G401 (cell line): Measurements from ENCODE around the gene VPS37C. TPM values are rescaled to one million over a fixed set of nuclear protein-coding genes. Genes with fewer than 3 reads are reported as not detected.

ENCODE experiments used
- DNase-seq: peaks from one replicate; pipeline ENCODE4 v3.0.0-alpha.2; 2015; ENCODE audit warnings: low spot score
- in situ Hi-C: cut with HindIII; loops from 2 replicates; pipeline ENCODE4 v1.10.0; 2016; ENCODE audit warnings: low sequenced_read_pairs, mixed read lengths
- total RNA-seq: library from RNA; depleted of rRNA; stranded (reverse); fragments of >200 nt; shearing (Covaris generic); gene quantifications from 2 replicates; pipeline ENCODE4 v1.2.3, GENCODE V29; 2014

Gene VPS37C
- total RNA-seq, 1 experiment from 2014 or later = 15.5 TPM

DNA sequence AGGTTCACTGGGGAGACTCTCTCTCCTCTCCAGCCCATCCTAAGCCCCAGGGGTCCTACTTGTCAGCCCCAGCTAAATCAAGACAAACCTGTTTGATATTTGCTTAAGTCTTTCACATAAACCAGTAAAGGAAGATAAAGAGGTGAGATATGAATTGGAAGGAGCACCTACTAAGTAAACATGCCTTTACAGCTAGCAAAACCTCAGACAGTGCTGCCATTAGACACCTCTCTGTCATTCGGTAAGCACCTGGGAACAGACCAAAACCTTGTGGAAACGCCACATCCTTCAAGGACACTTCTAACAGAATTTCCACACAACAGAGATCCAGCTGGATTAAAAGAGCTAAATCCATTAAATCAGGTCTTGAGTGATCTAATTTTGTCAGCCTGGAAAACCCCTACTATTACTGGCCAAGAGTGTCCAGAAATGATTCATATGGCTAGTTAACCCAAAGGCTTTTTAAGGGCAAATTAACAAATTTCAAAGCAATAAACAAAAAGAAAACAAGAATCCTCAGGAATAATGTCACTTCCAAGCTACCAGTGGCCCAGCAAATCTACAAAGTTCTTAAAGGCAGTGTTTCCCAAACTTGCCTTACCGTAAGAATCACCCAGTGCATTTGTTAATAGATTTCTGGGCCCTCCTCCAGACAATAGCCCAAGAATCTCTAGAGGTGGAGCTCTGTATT is 2.4 kb downstream of the VPS37C start:
- in situ Hi-C loops = no loop called here
- DNase-seq = peak; percentile 15

DNA sequence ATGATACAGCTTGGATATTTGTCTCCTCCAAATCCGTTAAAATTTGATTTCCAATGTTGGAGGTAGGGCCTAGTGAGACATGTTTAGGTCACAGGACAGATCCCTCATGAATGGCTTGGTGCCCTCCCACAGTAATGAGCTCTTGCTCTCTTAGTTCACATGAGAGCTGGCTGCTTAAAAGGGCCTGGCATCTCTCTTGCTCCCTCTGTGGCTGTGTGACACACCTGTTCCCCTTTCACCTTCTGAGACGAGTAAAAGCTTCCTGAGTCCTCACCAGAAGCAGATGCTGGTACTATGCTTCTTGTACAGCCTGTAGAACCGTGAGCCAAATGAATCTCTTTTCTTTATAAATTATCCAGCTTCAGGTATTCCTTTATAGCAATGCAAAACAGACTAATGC is 3.5 kb downstream of the VPS37C start:
- DNase-seq = no peak
- in situ Hi-C loops = no loop called here

- in situ Hi-C loops = no loop called here
- DNase-seq = no peak
Observed at GRCh38 chr11:61155741-61156140, 5.5 kb downstream of the VPS37C start.

DNA sequence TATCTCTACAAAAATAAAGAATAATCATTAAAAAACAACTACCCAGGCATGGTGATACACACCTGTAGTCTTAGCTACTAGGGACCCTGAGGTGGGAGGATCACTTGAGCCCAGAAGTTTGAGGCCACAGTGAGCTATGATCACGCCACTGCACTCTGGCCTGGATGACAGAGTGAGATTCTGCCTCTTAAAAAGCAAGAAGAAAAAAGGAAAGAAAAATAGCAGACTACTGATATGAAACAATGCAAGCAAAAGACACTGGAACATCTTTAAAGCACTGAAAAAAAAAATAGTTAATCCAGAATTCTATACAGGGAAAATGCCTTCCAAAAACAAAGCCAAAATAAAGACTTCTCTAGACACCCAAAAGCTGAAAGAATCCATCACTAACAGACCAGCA is 5.9 kb downstream of the VPS37C start:
- DNase-seq = no peak
- in situ Hi-C loops = no loop called here

DNA sequence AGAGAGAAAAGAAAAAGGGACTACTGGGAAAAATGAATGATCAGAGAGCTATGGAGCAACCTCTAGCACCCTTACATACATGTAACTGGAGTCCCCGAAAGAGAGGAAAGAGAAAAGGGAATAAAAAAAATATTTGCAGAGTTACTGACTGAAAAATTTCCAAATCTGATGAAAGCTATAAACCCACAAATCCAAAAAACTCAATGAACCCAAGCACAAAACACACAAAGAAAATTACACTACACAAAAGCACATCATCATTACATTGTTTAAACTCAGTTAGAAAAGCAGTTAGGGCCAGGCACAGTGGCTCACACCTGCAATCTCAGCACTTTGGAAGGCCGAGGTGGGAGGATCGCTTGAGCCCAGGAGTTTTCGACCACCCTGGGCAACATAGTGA is 6.7 kb downstream of the VPS37C start:
- in situ Hi-C loops = no loop called here
- no peak for DNase-seq

DNA sequence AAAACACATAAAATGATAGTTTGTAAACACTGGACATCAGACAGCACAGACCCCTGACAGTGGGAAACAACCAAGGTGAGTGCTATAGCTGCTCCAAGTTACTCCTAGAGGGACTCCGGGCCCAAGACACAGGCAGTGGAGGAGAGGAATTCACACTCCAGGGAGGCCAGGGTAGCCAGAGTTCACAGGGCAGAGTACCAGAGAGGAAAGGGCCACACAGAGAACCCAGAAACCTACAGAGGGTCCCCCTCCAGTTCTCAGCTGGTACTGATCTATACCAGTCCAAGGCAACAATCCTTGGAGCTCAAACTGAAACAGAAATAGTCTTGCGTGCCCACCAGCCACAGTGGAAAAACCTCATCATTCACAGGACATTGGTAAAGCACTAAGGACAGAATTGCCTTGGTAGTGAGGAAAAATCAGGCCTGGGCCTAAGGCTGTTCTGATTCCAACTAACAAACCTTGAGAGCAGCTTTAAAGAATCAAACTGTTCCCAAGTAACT is 7.6 kb downstream of the VPS37C start:
- in situ Hi-C loops = no loop called here
- no peak for DNase-seq

DNA sequence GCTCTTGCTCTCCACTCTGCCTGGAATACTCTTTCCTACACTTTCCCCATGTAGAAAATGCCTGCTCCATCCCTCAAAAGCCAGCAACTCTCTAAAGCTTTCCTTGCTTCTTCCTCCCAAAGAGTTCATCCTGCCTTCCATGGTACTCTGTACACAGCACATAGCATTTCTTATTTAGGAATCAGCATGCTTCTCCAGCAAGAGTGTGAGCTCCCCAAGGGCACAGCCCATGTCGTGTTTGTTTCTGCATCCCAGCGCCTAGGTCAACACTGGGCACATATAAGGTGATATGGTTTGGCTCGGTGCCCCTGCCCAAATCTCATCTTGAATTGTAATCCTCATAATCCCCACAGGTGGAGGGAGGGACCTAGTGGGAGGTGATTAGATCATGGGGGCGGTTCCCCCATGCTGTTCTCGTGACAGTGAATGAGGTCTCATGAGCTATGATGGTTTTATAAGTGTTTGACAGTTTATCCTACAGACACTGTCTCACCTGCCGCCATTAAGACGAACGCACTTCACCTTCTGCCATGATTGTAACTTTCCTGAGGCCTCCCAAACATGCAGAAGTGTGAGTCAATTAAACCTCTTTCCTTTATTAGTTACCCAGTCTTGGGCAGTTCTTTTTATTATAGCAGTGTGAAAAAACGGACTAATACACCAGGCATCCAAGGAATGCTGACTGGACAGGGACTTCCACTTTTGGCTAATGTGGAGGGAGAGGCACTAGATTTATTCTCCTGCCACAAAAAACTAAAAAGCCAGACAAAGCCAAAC is 8.2 kb downstream of the VPS37C start:
- in situ Hi-C loops = no loop called here
- DNase-seq = no peak

DNA sequence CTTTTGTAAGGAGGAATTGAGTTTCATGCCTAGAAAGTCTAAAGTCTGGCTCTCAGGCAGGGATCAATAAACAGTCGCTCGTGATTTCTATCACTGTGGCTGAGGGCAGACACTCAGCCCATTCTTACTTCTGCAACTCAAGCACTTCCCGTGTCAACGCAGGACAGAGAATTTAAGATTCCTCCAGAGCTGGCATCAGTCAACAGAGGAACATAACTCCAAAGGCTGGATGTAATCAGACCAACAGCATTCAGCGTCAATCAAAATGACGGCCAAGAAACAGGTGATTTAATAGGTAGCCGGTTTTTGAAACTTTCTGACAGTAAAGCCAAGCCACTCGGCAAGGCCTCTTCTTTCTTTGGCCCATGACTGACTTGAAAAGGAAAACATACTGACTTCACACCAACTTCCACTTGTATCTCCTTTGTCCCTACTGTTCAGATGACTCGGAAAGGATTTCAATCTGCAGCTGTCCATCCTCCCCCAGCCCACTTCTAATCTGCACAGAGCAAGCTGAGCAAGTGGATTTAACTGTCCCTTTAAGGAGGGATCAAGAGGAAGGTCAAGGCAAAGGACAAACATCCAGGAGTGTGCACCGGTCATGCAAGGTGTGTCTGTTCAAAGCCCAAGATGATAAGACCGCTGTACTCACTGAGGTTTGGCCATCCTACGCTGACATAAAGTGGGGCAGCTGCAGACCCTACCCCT is 9.5 kb downstream of the VPS37C start:
- in situ Hi-C loops = no loop called here
- DNase-seq = no peak

DNA sequence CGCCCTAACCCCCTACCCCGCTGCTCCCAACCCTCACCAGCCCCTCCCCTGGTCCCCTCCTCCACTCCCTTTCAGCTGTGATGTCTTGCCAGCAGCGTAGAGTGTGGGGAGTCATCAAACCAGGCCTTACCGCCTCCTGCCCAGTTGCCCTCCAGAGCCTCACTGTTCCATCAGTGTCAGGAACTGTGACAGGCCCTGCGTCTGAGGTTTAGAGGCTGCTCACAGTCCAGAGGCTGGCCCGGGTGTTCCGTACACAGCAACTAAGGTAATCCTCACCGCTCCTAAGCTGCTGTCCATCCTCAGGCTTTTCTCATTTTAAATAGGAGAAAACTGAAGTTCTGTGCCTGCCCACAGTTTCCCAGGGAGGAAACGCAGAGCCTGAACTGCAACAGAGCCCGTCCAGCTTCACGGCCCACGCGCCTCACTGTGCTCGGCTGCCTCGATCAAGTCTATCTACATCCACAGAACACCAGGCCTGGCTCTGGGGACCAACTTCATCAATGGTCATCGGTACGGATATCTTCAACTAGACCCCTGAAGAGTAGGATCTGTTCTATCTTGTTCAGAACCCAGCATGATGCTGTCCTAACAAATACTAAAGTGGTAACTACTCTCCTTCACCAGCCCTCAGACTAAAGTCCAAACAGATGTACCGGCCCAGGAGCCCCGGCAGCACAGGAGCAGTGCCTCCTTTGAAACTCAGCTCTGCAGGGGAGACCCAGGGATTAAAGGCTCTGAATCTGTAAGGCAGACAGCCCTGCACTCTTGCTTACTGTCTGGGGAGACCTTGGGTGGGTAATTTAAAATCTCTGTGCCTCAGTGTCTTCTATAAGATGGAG is 10.3 kb downstream of the VPS37C start:
- DNase-seq = no peak
- in situ Hi-C loops = no loop called here

- no peak for DNase-seq
- in situ Hi-C loops = no loop called here
Observed at GRCh38 chr11:61149624-61150615, 11.3 kb downstream of the VPS37C start.

GRCh38 chr11:61147791-61148620 is 13.2 kb downstream of the VPS37C start:
- in situ Hi-C loops = no loop called here
- DNase-seq = no peak

DNA sequence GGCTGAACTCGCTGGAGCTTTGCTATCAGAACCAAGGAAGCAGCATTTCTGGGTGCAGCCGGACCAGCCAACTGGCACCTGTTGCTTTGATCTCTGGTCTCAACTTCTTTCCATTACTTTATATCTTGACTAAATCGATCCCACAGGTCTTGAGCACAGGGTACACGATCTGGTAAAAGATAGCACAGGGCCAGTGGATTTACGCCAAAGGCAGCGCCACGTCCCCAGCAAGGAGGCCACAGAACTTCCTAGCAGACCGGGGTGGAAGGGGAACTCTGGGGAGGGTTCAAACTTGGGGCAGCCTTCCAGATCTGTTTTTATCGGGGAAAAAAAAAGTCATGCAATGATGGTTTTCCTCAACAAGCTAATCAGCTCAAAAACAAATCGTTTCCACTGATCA is 14.0 kb downstream of the VPS37C start:
- in situ Hi-C loops = no loop called here
- no peak for DNase-seq

GRCh38 chr11:61146416-61146815 is 14.8 kb downstream of the VPS37C start:
- in situ Hi-C loops = no loop called here

DNA sequence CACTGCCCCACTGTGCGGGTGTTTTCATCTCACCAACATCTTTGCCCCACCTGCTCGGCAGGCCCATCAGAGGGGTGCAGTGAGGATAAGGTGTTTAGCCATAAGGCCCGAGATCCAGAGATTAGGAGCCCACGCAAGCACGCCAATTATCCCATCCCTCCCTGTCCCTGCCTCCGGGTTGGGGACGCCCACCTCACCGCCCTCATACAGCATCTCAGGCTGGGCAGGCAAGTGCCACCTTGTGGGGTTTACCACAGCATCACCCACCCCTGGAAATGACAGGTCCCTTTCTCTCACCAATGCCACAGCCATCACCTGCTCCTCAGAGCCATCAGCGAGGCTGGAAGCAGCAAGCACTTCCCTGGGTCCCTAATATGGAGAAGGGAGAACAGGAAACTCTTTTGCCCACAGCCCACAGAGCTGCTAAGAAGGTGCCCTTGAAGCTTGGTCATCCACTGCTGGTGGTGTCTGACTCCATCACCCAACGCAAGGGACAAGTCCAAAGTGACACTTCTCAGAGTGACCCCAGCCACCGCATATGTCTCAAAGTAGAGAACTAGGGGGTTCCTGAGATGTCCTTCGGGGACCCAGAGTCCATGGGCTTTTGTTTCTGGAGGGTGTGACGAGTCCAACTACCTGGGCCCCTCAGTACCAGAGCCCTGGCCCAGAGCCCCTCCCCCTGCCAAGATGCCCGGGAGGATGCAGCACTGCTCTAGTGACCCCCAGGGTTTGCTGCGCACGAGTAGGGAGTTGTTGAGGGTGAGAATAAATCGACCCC is 15.8 kb downstream of the VPS37C start:
- in situ Hi-C loops = no loop called here
- no peak for DNase-seq

More at GRCh38 chr11:61146416-61146815, 14.8 kb downstream of the VPS37C start:
- no peak for DNase-seq

DNA sequence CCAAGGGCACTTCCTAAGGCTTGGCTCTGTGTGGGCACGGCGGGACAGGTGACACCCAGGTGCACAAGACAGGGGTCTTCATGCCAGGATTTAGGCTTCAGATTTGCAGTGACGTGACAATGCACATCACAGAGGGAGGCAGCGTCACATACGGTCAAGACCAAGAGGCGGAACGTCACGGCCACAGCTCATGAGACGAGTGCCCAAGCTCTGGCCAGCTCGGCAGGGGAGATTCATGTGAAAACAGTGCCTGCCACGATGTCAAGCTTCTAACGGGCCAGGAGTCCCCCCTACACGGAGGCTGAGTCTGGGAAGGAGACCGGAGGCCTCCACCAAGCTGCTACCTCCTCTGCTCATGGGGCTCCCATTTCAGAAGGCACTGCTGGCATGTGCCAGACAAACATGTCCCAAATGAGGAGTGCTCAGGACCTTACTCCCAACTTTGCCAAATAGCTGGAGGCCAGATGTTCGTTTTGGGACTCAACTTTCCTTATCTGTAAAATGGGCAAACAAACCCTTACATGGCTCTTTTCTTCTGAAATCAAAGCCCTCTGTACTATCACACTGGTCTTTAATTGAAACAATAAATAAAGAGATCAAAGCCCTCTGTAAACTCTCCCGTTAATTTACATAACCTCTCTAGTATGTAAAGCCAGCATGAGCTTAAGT is 16.6 kb downstream of the VPS37C start:
- DNase-seq = no peak
- in situ Hi-C loops = no loop called here

DNA sequence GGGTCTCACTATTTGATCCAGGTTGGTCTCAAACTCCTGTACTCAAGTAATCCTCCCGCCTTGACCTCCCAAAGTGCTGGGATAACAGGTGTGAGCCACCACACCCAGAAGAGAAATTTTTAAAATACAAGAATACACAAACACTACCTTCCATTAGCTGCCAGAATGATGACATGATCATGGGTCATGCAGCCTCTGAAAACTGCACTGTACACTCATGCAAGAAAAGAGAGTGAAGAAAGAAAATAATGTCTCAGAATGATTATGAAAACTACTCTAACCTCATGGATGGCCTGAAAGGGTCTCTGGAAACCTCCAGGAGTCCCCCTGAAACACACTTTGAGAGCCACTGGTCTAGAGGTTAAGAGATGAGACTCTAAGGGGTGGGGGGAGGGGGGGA is 18.8 kb downstream of the VPS37C start:
- no peak for DNase-seq
- in situ Hi-C loops = no loop called here
